HG02798 (cell line): ENCODE data around the gene CD247.

ENCODE experiments used
- ATAC-seq: cut with Tn5 transposase; IDR thresholded peaks from one replicate; pipeline ENCODE4 v1.9.1; 2021; ENCODE audit warnings: mild to moderate bottlenecking; ENCODE audit not compliant: unreplicated experiment, poor library complexity

CD247 gene

DNA sequence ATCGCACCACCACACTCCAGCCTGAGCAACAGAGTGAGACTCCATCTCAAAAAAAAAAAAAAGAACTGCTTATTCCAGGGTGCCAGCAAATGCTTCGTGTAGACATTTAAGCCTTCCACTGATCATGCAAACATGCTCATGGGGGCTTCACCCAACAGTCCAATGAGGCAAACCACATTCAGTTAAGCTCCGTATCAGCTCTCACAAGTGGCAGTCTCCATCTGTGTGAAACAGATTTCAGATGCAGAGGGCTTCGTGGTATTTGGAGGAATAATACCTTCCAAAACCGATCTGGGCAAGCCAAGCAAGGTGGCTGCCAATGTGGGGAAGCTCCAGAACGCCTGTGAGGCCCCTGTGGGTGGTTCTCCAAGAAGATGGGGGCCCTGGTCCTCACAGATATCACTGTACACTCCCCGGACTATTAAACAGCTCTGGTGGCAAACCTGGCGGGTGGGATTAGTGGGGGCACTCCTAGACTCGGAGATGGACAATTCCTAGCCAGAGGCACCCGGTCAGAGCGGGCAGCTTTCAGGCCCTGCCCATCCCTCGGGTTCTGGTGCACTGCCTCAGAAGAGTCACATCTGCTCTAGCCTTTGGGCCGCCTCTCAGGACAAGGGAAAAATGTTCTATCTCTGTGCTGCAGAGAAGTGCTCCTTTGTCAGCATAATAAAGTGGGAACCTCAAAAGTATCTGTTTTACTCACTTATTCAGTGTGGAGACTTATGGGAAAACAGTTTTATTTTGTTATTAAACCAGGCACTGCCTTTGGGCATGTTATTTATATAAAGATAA lies 25.1 kb upstream of the CD247 start:
- ATAC-seq = no peak

DNA sequence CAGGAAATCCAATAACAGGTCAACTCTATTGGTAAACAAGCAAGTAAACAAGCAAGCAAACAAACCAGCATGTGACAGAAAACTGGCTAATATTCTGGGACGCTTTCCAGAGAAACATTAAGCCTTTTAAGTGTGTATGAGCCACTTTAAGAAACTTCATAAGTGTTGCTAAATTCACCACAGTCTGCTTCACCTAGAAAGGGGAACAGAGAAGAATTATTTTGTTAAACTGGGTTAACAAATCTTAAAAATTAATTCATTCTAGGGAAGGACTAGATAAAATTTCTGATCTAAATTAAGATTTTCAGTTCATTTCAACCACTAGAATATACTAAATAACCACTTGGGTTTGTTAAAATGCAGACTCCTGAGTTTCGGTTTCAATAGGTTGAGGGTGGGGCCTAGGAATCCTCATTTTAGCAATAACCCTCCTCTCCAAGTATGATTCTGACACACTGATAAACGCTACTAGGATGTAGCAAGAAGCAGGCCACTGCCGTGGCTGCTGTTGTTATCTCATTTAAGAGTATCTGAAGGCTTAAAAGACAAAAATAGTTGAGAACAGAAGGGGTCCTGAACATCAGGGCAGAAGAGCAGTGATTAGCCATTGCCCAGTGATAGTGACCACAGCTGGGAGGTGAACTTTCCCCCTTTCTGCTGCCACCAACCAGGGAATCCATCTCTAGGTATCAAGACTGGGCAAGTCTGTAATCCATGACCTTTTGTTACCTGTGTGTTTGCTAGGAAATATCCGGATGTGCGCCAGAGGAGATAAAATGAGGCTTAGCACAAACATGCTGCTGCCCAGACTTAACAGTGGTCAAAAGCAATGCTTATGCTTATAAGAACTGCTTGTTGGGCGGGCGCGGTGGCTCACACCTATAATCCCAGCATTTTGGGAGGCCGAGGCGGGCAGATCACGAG lies 24.0 kb upstream of the CD247 start:
- ATAC-seq = no peak

DNA sequence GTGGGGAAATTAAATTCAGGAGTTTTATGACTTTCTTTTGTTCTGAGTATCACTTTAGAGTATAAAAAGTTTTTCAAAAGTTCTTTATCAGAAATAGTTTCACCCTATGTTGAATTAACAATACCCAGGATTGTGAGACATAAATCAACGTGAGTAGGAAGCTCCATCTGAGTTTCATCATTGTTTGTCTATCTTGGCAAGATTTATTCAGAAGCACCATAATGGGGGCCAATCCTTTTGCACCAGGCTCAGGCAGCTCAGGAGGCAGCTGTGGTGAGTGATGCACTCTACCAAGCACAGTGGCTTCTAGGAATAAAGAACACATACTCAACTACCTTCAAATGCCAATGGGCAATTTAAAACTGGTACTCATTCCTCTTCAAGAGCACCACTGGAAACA lies 23.3 kb upstream of the CD247 start:
- ATAC-seq = no peak

DNA sequence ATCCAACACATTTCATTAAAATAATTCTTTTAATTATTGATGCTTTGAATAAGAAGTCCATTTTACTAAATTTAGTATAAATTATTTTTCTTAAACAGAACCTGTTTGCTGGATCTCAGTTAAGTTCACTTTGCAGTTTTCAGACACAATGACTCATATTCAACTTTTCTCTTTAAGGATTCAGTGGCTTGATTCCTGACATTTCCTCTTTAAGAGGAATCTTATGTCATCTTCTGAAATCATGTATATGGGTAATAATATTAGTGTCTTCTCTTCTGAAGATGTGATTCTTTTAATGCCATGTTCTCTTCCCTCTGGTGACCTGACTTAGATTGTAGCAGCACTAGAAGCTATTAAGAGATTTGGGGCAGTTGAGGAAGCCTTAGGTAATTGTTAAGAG lies 22.7 kb upstream of the CD247 start:
- no peak for ATAC-seq

DNA sequence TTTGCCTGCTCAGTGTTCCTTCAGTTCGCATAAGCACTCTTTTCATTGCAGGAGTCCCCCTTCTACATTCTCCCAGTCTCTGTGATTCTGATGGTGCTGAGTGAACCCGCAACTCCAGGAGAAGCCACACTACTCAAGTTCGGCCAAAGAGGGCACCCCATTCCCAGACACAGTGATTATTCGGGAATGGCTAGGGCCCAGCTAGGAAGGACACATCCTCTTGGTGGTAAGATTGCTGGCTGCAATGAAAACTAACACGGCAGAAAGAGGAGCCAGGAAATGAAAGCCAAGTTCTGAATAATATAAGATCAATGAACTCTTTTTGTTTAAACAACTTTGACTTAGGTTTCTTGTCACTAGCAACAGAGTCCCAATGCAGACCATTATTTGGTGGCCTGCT lies 20.3 kb upstream of the CD247 start:
- no peak for ATAC-seq

DNA sequence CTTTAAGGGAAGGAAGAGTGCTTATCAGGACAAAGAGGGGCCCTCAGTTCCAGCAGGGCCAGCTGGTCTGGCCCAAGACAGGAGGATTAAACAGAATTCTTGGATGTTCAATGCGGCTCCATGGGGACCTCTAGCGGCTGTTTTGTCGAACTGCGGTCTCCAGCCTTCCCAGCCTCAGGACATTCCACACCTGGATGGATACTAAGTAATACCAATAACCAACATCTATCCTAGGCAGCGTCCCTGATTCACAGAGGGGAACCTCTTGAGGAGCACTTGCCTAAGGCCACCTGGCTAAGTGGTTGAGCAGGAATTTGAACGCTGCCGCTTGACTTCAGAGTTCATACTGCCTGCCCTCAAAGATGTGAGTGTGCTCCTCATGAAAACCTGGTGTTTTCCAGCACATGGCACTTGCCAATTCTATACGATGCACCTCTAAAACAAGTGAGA lies 15.5 kb upstream of the CD247 start:
- peak; percentile 70 for ATAC-seq

DNA sequence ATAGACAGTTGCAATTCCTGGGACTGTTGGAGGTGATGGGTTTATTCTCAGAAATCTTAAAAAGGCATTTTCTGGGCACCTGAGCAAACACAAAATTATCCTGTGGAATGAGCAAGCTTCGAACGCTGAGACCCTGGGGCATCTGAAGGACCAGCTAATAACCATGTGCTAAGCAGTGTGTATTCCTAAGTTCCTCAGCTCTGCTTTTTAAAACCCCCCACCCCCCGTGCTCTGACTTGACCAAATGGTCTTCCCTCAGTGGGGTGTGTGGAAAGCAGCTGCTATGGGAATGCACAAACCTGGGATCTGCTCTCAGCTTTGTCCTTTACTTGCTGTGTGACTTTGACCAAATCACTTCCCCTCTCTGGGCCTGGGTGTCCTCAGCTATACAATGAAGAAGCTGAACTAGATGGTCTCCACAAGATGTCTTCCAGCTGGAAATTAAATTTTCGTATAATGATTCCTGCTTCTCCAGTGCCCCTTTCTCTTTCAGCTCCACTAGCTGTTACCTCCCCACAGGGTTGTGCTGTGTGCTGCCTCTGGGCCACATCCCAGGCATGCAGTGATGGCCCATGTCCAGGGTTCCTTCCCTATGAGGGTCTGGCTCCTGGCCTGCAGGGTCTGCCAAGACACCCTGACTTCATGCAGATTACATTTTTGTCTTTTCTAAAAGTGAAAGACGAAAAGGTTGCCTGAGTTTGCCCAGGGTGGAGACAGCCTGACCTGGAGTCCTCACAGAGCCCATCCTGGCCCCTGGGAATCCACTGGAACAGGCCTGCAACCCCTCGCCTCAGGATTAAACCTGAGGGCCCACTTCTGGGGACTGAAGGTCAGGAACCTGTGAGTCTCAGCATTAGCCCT lies 14.9 kb upstream of the CD247 start:
- no peak for ATAC-seq

DNA sequence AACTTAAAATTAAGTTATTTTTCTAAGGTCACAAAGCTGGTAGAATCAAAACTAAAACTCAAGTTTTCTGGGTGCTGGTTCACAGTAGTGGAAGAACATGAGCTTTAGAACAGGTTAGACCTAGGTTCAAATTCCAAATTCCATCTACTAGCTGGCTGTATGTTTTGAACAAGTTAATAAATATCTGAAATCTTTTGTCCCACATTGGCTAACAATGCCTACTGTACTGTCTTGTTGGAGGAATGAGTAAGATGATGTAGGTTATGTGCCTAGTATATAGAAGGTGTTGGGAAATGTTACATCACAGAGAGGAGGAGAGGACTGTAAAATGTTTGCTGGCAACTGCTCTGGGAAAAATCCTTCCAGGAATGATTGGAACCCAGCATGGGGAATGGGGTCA lies 14.0 kb upstream of the CD247 start:
- no peak for ATAC-seq

DNA sequence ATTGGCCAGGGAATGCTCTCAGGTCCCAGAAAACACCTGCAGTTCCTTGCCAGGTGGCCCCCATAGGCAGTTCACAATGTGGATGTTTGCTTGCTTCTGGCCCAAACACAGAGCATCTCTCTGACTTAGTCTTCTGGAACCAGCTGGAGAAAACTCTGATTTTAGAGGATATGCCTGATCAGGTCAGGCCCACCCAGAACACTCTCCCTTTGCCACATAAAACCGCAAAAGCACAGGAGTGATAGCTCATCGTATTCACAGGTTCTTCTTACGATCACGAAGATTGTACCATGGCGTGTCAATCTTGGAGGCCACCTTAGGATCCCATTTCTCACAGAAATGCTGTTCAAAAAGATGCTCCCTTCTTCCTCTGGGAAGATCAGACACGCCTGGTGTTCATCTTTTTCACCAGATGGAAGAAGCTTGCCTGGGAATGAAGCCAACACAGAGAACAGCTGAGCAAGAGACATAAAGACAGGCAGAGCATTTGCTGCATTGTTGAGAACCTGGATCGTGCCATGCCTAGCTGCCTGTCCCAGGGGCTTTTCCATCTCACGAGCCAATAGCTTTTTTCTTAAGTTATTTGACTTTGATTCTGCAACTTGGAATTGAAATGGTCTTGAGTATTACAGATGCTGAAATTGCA lies 11.6 kb upstream of the CD247 start:
- ATAC-seq = no peak

DNA sequence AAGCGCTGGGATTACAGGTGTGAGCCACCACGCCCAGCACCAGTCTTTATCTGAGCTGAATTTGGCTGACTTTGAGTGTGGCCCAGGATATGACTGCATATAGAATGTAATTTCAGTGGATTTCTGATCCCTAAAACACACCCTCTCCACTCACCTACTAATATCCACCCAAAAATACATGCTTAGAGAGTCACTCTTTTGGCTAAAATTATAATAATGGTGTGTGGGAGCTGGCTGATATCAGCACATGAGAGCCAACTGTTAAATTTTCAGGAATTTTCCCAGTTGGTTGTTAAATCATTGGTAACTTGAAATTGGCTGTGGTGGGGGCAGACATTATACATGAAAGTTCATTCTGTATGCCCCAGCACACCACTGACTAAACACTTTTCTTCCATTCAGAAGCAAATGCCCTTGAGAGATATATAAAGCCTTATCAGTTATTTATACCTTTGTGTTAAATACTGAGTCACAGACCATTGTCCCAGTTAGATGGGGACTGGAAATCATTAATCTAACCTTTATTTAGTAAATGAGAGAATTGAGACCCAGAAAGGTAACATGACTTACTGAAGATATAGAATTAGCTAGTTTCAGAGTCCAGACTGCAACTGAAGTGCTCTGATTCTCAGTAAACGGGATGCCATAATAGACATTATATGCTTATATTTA lies 9.9 kb upstream of the CD247 start:
- no peak for ATAC-seq

DNA sequence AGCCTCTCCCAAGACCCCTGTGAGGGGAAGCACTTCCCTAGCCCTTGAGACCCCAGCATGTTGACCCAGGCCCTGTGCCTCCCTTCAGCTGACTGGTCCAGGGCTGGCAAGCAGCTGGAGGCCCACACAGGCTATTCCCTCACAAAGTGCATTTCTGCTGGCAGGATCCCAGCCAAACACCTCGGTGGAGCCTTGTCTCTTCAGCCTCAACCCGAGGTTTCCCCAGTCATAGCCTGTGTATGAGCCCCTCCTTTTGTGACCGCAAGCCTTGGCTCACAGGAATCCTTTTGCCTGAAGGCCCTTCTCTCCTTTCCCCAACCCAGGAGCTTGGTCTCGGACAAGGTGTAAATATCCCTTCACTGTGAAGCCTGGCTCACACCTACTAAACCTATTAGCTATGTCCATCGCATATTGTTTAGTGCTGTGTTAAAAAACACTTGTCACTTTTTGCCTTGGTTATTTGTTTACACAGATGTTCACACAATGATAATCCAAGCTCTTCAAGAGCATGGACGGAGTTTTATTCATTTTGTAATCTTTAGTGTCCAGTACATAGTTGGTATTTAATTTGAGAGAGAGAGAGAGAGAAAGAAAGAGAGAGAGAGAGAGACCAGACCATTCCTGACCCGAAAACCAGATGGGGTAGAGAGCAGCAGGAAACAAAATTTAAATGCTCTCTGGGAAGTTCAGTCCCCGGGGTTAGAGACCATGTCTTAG lies 8.5 kb upstream of the CD247 start:
- no peak for ATAC-seq

DNA sequence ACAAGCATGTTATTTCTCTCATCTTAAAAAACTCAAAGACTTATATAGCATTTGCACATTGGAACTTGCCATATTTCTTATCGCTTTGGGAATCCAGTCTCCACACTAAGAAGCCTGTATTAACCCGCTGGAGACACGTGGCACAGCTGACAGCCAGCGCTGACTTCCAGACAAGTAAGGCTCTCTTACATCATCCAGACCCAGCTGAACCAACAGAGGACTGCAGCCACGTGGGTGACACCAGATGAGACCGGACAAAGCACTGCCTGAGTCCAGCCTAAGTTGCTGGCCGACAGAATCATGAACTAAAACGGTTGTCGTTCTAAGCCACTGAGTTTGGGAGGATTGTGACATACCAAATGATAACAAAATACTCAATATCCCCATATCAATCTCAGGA lies 6.3 kb upstream of the CD247 start:
- no peak for ATAC-seq

DNA sequence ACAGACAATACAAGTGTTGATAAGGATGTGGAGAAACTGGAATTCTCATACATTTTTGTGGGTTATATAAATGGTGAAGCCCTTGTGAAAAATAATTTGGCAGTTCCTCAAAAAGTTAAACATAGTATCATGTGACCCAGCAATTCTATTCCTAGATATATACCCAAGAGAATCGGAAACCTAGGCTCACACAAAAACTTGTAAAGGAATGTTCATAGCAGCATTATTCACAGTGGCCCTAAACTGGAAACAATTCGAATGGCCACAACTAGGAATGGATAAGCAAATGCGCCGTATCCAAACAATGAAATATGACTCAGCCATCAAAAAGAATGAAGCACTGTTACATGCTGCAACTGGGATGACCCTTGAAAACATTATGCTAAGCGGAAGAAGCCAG lies 3.9 kb upstream of the CD247 start:
- no peak for ATAC-seq

DNA sequence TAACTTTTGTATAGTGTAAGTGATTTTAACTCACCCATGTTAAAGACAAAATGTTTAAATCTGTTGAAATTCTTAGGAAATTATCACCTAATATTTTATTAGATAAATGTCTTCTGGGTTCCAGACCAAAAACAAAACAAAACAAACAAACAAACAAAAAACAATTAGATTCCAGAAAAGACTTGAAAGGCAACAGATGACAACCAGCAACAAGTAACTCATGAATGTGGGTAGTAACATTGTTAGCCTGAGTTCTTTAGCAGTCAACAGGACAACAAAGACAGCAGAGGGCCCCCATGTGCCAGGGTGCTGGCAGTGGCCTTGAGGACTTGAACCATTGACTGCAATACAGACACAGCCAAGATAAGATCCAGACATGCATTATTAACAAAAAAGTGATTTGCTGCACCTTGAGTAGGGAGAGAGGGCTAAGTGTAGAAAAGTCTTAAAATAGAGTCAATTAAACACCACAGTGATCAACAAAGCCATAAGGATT lies 2.4 kb upstream of the CD247 start:
- ATAC-seq = no peak

DNA sequence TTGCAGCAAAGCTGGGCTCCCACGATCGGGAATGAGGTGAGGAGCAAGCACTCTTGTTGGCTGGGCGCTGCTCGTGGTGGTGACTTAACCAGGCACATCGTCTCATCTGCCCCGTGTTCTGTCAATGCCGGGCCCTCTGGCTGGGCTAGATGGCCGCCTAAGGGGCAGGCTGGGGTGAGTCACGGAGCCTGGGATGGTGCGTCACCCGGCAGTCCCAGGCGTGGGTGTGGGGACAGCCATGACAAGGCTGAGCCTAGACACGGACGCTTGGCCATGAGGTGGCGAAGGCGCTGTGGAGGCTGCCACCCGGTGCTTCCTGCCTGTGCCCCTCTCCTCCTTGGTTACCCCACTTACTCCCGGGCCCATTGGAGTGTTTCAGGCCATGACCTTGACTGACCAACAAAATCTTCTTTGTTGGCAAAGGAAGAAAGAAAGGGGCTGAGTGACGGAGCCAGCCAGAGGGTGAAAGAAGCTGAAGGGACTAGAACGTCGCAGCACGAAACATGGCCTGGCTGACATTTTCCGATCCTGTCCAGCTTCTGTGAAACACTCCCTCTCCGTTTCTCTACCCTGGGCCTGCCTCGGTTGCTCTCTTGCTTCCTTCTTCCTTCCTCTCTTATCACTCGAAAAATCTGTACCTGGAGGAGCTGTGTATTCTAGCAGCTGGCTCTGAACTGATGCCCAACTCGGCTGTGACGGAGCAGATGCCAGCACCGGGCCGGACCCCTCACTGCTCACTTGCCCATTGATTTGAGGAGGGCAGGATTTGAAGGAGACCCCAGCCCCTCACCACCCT lies 596 bp downstream of the CD247 start:
- no peak for ATAC-seq

DNA sequence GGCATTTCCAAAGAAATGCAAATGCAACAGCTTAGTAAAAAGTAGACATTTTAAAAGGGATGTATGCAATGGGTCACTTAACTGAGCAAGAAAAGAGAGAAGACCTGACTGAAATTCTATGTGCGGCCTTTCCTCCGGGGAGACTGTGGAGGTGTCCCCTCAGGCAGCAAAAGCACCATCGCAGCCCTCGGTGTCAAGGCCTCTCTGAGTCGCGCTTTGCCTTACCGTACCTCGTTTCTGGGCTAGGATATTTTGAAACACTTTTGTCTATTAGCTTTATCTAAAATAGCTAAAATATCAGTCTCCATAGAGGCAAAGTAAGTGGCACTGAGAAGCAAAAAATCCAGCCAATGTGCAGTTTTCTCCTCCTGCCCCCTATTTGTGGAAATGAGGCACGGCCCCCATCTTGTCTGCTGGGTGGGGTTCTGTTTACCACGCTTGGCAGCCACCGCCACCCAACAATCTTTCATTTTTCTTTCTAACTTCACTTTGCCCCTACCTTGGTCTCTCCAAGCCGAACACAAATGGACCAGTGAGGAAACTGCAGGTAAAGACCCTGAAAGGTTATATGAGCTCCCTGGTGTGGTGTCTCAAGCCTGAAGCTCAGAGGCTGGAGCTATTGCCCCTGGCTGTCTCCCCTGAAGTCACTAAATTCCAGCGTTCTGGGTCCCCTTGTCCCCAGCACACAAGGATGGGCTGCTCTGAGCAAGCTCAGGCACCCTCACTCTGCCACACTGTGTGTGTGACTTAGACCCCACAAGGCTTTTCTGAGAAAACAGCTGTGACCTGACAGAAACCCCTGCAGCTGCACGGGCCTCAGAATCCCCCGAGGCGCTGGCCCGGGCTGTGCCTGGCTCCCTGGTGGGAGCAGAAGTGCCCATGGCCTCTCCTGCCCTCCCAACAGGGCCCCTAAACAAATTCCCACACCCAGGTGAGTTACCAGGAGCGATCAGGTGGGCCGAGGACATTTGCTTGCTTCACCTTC lies 1.6 kb downstream of the CD247 start:
- ATAC-seq = no peak

DNA sequence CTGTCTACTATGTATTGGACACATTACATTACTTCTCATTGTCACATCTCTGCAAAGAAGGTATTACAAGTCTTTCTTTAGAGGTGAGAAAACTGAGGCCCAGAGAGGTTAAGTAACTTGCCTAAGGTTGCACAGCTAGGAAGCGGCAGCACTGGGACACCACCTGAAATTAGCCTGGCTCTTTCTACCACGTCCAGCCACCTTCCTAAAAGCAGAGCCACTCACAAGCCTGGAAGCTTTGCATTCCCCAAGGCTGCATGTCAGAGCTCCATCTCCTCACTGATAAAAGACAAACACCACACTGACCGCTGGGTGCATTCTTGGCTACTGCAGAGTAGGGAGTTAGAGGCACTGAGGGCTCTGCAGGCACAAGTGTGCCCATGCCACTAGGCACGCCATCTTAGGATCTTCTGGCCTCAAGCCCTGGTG lies 2.4 kb downstream of the CD247 start:
- ATAC-seq = no peak
